ENCODE results near the gene LRRN4CL.

The LRRN4CL gene

GRCh38 chr11:62727165-62727871 is 38.0 kb upstream of the LRRN4CL start, which contains the start of gene HNRNPUL2:
Gene HNRNPUL2, minus strand, starts transcription at chr11:62727457. Its CDS starts 301 bp downstream, at chr11:62727156.
- H3K4me1 Mint-ChIP-seq = peaks cover 57% of the 10 kb centered on the region
- peaks cover 33% of the 10 kb centered on the region for H3K36me3 Mint-ChIP-seq (ENCODE audit: low read depth)
- H3K27me3 Mint-ChIP-seq (ENCODE audit: low read depth, poor library complexity) = peaks cover 3% of the 10 kb centered on the region
- peak within 1 kb of the TSS; percentile 98 for H3K4me3 Mint-ChIP-seq
- peak; percentile 97 for DNase-seq
- H3K27ac Mint-ChIP-seq = peak within 1 kb of the TSS; percentile 100
- TF ChIP-seq CTCF (IDR thresholded peaks at IDR 0.05) = no peak
- no peaks in the 10 kb centered on the region for H3K9me3 Mint-ChIP-seq

GRCh38 chr11:62726915-62727164 is 37.5 kb upstream of the LRRN4CL start:
- Mint-ChIP-seq H3K27me3 (ENCODE audit: low read depth, poor library complexity) (peaks cover 3% of the 10 kb centered on the region), H3K4me1 (peaks cover 62% of the 10 kb centered on the region), H3K9me3 (no peaks in the 10 kb centered on the region), H3K27ac (no peak overlapping the region), H3K4me3 (peak overlapping the region; percentile 98), H3K36me3 (ENCODE audit: low read depth) (peaks cover 37% of the 10 kb centered on the region)
- no peak for TF ChIP-seq CTCF (IDR thresholded peaks at IDR 0.05)
- DNase-seq = no peak

GRCh38 chr11:62726156-62726914 is 37.0 kb upstream of the LRRN4CL start:
- Mint-ChIP-seq H3K4me1 (peaks cover 62% of the 10 kb centered on the region), H3K27me3 (ENCODE audit: low read depth, poor library complexity) (peaks cover 3% of the 10 kb centered on the region), H3K4me3 (peak overlapping the region; percentile 98), H3K27ac (peak overlapping the region; percentile 97), H3K9me3 (no peaks in the 10 kb centered on the region), H3K36me3 (ENCODE audit: low read depth) (peaks cover 41% of the 10 kb centered on the region)
- no peak for TF ChIP-seq CTCF (IDR thresholded peaks at IDR 0.05)
- peak; percentile 42 for DNase-seq

- Mint-ChIP-seq H3K4me1 (peaks cover 57% of the 10 kb centered on the region), H3K27ac (peak overlapping the region; percentile 97), H3K4me3 (peak overlapping the region; percentile 98), H3K9me3 (no peaks in the 10 kb centered on the region), H3K27me3 (ENCODE audit: low read depth, poor library complexity) (peaks cover 3% of the 10 kb centered on the region), H3K36me3 (ENCODE audit: low read depth) (peaks cover 44% of the 10 kb centered on the region)
- no peak for TF ChIP-seq CTCF (IDR thresholded peaks at IDR 0.05)
- no peak for DNase-seq
Measured at GRCh38 chr11:62725646-62726045, 36.3 kb upstream of the LRRN4CL start.

GRCh38 chr11:62724171-62724570 is 34.8 kb upstream of the LRRN4CL start:
- Mint-ChIP-seq H3K4me1 (peaks cover 47% of the 10 kb centered on the region), H3K27ac (peak overlapping the region; percentile 25), H3K9me3 (no peaks in the 10 kb centered on the region), H3K4me3 (peak overlapping the region; percentile 98), H3K36me3 (ENCODE audit: low read depth) (peaks cover 58% of the 10 kb centered on the region), H3K27me3 (ENCODE audit: low read depth, poor library complexity) (peaks cover 3% of the 10 kb centered on the region)
- no peak for TF ChIP-seq CTCF (IDR thresholded peaks at IDR 0.05)
- DNase-seq = no peak
